ENCODE data around the gene PCDH9.

Gene PCDH9

DNA sequence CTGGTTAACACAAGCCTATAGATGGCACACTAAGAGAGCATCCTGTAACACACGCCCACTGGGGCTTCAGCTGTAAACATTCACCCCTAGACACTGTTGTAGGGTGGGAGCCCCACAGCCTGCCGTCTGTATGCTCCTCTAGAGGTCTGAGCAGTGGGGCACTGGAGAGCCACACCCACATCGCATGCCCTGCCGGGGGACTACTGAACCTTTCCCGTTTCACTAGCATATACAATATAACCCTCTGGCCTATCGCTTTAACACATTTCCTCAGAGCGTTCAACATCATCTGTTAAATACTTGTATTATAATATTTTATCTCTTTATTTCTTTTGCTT is 73.4 kb downstream of the PCDH9 start:
- DNase-seq (ENCODE audit: low read depth, low spot score): no peak

DNA sequence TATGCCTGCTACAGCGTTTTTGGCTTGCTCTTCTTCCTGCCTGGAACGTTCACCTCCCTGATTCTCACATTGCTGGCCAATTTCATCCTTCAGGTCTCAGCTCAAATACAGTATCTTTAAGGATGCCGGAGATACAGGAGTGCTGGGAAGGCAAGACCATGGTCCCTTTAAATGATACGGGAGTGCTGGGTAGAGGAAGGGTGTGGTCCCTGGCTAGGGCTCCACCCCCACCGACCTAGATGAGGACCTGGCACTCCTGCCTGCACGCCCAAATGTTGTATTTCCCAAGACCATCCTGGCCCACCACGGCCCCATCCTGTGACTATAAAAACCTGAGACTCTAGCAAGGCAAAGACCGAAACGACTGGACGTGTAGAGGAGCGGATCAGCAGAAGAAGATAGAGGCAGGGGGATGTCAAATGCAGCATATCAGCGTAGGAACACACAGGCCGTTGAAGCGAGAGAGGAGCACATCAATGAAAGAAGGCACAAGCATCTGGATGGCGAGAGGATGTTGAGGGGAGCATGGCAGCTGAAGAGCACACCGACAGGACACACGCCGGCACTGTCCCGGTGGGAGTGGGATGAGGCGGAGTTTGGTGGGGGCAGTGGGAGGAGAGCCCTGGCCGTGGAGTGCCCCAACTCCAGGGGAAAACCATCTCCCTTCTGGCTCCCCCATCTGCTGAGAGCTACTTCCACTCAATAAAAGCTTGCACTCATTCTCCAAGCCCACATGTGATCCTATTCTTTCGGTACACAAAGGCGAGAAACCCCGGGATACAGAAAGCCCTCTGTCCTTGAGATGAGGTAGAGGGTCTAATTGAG is 74.0 kb downstream of the PCDH9 start:
- DNase-seq (ENCODE audit: low read depth, low spot score): no peak

DNA sequence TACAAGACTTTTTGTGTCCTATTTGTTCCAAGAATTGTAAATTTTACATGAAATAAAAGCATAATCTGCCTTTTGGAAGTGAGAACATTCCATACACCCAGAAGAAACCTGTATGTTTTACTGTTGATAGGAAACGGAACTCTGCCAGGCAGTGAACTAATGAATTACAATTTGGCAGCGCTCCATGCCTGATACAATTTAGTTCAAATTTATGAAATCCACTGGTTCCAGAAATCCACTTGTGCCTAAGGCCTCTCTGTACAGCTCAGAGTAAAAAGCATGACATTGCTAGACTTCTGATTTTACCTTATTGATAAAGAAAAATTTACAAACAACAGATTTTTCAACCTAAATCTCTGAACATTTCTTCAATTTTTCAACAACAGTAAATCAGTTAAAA is 78.1 kb downstream of the PCDH9 start:
- no peak for DNase-seq (ENCODE audit: low read depth, low spot score)

DNA sequence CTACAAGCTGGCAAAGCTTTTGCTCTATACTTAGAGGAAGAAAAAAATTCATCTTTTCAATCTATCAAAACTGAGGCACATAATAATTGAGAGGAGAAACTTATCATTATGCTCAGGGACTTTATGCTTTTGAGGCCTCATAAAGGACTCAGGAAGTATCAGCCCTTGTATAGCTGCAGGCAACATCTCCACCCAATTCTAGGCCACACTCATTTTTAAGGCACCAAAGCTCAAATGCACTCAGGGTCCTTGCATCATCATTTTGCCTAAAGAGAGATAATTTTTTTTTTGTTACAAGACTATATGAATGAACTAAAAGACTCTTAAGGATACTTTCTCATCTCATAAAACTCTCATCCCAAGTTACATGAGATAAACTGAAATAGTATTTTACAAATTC is 78.5 kb downstream of the PCDH9 start:
- no peak for DNase-seq (ENCODE audit: low read depth, low spot score)

DNA sequence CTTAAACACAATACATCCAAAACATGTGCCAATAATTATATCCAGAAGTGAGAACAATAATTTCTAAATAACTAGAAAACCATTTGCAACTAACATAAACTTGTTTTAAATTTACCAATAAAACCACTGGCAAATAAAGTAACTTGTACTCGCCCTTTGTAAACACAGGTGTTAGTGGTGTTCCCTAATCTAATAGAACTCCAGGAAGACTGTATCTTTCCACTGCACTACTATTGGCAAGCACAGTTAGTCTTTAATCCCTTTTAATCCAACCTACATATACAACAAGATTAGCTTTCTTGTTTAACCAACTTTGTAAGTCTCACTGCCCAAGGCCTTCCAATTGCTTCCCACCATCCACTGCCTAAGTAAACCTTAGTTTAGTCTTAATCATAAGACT is 79.5 kb downstream of the PCDH9 start:
- DNase-seq (ENCODE audit: low read depth, low spot score): no peak

DNA sequence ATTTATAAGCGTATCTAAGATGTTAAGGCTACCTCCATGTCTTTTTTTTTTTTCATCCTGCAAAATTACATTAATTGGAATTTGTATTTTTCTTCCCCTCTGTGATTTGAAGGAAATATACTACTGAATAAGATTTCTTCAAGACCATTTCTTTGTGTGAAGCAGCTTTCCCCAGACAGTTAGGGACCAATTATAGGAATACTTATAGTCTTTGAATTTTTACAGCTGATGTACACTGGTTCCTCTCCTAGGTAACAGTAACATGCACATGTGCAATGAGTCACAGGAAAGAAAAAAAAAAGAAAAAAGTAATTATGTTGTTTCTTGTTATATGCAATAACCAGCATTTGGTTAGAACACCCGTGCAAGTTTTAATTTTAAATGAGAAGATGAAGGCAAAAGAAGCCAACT is 82.0 kb downstream of the PCDH9 start:
- no peak for DNase-seq (ENCODE audit: low read depth, low spot score)

DNA sequence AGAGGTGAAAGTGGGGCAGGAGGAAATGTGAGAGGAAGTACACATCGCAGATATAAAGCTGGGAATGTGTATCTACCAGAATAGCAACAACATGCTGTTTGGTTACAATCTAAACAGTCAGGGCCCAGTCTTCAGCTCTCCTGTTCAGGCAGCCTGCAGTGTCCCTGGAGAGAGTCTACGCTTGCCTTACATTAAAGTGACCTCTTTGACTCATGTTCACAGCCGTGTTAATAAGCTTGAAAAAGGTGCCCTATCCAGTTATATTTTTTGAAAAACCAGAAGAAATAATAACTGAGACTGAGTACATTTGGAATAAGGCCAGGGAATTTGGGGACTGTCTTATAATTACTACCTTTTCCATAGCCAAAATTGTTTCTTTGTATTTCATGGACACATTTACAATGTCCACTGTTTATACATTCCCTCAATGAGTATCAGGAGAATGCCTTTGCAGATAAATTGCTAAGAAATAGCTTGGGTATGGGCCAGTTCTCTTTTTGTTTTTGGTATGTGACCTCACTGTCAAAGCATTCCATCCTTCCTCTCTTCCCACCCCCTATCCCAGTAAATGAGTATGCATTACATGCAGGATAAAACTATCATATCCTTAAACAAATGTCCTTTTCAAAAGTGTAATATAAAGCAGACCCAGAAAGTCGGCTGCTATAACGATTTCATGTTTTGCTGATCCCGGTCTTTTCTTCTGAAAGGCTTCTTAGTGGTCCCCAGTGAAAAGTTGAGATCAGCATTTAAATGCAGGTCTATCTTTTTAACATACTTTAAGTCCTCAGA is 82.6 kb downstream of the PCDH9 start:
- DNase-seq (ENCODE audit: low read depth, low spot score): no peak

DNA sequence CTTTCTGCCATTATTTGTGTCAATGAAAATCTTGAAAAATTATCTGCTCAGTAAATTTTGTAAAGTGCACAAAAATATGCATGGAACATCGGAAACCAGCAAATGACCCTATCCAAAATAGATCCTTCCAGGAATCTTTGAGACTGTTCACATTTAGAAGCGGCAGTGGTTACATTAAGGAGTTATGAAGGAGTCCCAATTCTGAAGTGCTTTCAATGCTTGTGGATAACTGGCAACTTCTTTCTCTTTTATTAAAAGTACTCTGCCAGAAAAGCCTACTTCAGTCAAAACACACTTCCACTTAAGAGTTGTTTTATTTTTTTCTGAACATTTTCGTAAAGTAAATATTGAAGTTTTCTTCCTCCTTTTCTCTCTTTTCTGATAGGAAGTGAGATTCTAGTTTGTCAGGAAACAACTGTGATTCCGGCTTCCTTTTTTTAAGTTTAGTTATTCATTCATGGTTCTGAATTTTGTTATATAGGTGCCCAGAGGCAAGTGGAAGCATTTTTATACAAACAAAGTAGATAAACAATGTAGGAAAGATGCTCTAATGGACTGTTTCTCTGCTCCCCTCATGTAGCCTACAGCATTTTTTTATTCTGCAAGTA is 83.5 kb downstream of the PCDH9 start:
- DNase-seq (ENCODE audit: low read depth, low spot score): no peak

DNA sequence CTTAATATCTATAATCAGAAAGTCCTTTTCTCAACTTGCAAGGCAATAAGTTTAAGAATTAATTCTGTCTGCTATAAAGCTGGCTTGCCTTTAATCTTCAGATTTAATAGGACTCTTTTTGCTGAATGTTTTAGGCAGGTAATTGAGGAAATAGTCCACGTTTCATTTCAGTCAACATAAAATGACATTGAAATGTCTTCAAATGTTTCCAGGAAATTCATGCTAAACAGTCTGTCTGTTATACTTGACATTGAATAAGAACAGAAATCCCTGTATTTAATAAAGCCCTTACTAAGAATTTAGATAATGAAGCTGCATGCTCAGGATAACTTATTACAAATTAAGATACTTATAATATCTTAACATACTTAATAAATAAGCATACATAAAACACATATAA is 84.2 kb downstream of the PCDH9 start:
- no peak for DNase-seq (ENCODE audit: low read depth, low spot score)

DNA sequence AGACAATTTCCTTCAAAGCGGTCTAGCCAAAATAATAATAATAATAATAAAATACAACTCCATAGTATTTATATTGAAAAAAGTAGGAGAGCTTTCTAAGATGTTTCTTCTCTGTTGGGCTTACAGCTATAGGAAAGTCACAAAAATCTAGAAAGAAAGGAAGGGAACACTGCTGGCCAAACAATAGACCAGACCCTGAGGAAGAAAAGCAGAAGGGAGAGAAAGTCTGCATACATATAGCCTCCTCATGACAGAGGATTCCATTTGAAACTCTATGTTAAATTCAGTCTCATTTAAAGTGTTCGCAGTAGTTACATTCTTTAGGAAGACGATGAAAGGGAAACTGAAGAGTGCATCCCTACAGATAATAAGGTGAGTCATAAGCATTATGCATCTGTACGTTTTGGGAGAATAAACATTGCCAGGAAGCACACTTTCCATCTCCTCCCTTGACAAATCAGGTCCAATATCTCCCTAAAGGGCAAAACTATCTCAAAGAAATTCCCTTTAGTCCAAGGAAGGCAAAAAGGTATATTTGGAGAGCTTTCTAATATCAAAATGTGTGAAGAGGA is 86.5 kb downstream of the PCDH9 start:
- no peak for DNase-seq (ENCODE audit: low read depth, low spot score)

DNA sequence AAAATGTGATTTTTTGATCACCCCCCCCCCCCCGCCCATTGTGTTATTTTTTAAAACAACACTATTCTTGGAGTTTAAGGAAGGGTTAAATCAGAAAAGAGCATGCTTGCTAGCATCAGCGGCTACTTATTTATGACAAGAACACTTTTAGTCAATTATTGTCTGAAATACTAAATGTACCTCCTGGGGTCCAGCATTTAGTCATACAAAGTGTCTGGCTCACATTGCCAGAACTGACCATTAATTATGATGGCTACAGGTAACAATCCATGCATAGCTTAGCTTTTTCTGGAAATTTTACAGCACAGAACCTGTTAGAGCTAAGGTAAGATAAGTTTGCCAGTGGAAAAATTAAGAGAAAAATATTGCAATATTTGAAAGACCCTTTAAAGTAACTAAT is 90.1 kb downstream of the PCDH9 start:
- DNase-seq (ENCODE audit: low read depth, low spot score): no peak

DNA sequence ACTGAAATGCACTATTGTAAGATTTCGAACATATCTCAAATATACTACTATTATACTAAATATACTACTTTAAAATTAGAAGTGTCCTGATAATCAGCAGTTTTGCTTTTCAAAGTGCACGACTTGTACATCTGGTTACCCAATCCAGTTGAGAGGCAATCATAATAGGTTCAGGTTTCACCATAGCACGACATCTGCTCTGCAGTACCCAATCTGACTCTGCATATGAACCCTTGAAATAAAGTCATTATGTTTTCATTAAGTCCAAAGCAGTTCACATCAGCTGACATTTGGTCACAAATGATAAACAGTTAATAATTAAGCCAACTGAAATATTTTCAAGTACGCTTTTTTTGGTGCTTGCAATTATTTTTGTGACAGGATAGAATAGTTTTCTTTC is 90.6 kb downstream of the PCDH9 start:
- DNase-seq (ENCODE audit: low read depth, low spot score): no peak

DNA sequence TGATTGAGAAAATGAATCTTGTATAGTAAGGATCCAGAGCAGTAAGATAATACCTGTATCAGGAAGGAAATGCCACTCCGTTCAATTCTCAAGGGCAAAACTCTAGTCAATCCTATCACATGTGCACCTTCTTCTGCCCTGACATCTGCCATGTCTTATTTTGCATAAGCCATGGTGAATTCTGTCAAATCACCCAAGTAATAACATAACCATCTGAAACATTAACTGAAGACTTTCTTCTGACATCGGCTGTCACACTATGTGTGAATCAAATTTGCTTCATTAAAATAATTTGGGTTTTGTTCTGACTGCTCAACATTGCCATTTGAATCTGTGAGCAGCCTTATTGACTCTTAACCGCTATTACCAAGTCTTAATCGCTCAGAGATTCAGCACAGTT is 91.2 kb downstream of the PCDH9 start:
- DNase-seq (ENCODE audit: low read depth, low spot score): no peak

DNA sequence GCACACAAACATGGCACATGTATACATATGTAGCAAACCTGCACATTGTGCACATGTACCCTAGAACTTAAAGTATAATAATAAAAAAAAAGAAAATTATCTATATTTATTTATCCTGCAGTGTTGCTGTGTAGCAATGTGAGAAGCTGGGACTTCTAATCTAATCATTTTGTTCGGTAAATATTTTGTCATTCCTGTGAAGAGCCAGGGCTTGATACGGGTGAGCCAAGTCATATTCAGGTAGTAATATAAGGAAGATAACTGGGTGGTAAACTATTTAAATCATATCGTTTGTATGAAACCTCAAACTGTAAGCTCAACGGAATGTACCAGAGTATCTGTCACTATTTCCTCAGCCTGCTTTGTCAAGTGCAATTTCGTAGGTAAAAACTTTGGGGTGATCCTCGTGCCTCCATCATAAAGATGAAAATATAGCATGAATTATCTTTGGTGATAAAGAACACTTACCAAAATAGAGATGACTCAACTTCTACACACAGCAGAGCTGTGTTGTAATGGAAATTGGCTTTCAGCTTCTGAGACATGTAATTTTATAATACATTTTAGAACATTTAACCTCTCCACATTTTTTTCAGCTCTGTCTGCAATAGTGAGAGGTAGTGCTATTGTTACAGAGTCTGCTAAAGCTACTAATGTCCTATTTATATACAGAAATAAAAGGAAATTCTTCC is 92.9 kb downstream of the PCDH9 start:
- no peak for DNase-seq (ENCODE audit: low read depth, low spot score)

DNA sequence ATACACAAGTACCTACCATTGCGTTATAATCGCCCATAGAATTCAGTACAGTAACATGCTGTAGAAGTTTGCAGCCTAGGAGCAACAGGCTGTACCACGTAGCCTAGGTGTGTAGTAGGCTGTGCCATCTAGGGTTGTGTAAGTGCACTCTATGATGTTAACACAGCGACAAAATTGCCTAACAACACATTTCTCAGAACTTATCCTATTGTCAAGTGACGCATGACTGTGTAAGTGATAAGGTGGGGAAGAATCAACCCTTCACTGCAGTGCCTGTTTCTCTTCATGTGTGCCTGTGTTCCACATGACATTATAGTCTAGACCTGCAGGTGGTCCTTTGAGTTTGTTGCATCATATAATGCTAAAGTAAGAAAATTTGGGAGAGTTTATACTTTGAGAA is 94.0 kb downstream of the PCDH9 start:
- DNase-seq (ENCODE audit: low read depth, low spot score): no peak

DNA sequence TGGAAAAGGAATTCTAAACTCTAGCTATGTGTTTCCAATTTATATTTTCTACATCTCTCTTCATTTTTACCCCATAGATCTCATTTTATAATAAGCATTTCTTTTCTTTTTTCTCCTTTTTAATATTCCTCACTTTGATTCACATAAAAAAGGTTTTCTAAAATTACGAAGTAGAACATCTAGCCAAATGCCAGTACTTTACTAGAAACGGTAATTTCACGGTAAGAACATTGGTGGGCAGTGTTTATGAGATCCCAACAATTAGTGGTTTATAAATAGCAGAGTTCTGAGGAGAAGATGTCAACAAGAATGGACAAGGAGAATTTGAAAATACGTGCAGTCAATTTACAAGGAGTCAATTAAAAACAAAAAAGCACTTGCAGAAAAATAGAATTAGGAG is 94.8 kb downstream of the PCDH9 start:
- DNase-seq (ENCODE audit: low read depth, low spot score): no peak

DNA sequence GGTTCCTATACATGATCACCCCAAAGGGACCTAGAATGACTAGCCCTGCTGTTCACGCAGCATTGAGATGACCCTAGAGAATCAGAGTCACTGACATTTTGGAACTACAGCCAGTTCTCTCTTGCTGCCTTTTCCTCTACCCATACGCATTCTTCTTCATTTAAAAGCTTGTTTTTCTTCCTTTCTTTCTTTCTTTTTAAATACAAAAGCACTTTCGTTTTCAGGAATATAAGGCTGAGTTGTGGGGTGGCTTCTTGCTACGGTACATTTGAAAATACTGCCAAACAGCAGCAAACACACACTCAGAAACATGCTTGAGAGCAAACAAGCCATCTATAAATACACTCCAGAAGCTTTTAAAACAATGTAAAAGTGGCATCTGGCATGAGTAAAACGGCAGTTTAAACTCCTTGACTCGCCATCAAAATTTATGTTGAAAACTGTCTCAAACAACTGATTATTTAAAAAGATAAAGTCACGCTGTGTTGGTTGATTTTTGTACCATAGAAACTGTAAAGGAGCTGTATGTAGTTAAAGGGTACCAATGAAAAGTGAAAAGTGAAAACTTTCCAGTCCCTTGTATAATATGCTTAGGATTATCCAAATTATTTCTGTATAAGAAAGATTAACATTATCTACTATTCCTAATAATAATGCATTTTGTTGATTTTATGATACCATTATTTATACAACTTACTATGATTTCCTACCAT is 95.6 kb downstream of the PCDH9 start:
- no peak for DNase-seq (ENCODE audit: low read depth, low spot score)

DNA sequence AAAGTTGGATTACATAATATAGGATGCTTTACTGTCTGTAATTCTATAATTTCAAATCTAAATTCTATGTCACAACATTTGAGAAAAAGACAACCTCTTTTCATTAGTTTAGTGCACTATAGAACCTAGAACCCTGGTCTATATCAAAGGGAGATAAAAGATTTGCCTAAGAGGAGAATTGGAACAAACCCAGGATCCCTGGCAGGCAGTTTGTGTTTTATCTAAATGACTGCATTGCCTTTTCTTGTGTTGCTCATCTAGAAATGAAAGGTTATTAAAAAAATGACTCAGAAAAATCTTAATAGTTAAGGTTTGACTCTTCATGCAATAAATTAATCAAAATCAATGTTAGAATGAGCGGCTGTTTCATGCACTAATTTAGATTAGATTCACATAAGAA is 96.7 kb downstream of the PCDH9 start:
- DNase-seq (ENCODE audit: low read depth, low spot score): no peak

DNA sequence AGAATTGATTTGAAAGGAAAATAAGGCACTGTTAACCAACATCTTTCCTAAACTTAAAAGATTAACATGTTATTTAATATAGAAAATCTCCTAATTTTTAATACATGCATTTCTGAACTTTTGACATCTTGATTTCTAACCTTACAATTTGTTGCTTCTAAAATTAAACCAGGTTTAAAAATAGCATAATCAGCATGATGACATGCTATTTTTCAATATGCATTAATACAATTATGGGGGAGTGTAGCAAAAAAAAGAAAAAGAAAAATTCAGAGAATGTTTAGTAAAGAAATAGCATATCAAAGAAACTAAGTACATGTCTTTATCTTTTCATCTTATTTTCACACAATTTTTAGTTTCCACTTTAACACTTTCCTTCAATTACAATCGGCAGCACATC is 98.7 kb downstream of the PCDH9 start:
- DNase-seq (ENCODE audit: low read depth, low spot score): no peak

DNA sequence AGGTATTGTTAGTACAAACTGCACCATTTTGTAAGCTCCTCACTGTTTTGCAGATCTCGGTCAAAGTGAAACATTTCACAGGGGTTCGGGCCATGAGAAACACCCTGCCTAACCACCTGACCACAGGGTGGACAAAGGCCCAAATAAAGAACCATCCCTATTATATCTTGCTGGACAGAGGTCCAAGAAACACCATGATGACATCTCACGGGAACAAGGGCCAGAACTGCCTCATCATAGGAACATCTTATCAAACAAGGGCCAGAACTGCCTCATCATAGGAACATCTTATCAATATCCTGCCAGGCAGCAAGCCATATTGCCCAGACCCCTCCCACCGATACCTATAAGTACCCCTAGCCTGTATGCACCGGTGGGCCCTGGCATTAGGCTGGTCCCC is 99.7 kb downstream of the PCDH9 start:
- no peak for DNase-seq (ENCODE audit: low read depth, low spot score)

DNA sequence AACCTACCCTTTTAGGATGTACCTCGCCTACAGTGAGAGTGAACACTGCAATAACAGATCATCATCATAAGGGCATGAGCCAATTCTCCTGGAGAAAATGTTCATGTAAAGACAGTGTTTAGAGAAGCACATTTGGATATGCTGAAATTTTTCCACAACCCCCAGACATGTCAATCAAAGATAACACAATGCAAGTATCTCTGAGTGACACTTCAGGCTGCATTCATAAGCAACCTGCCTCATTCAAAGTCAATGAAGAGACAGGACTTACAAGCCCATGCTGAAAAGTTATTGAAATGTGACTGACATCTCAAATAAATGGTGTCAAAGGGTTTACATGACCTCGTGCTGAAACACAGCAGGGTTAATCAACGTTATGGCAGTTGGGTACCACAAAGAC is 102.0 kb downstream of the PCDH9 start:
- DNase-seq (ENCODE audit: low read depth, low spot score): no peak

Data from brain pericyte (primary cell).